SK-N-SH (cell line): ENCODE data around the gene CREBL2. TPM values are rescaled to one million over a fixed set of nuclear protein-coding genes. Genes with fewer than 3 reads are reported as not detected.

Source experiments
- CTCF ChIA-PET: fragments of 300-600, 350-600 bp; formaldehyde crosslinking; extraction: SDS; loops from one replicate; lab custom pipeline; 2021; lab: Yijun Ruan, JAX
- POLR2A ChIA-PET: fragments of 350-600 bp; sonication (Branson Sonifier 250); formaldehyde crosslinking; extraction: SDS; loops from one replicate; lab custom pipeline; 2020; ENCODE audit warnings: antibody characterized with exemption, inconsistent platforms; lab: Yijun Ruan, JAX
- DNase-seq: peaks from one replicate; pipeline ENCODE4 v3.0.0; 2012
- H2AFZ ChIP-seq: fragments of 200-600 bp; sonication (generic); 2 replicates; pipeline ENCODE4 v1.8.1; 2016; ENCODE audit warnings: antibody characterized with exemption, mild to moderate bottlenecking, low read depth
- H3F3A ChIP-seq: fragments of 200-600 bp; sonication (generic); replicated peaks from 2 replicates; pipeline ENCODE3; 2016; ENCODE audit warnings: antibody characterized with exemption, mild to moderate bottlenecking; ENCODE audit not compliant: insufficient read depth
- H3K27ac ChIP-seq, 2 experiments: fragments of 200-500 bp in 1 of 2; fragments of 200-600 bp in 1 of 2; sonication (Bioruptor generic) in 1 of 2; sonication (generic), shearing (Covaris generic) in 1 of 2; 2 replicates each; pipeline versions ENCODE4 v1.5.1 to v1.6.1; 2014 to 2016; ENCODE audit warnings: low read depth in 2 of 2, inconsistent platforms in 1 of 2, low read length in 1 of 2, mild to moderate bottlenecking in 1 of 2, mixed read lengths in 1 of 2
- H3K27me3 ChIP-seq: fragments of 200-600 bp; sonication (generic), shearing (Covaris generic); 2 replicates; pipeline ENCODE4 v1.6.1; 2016; ENCODE audit warnings: mixed run types; ENCODE audit not compliant: insufficient read depth
- H3K36me3 ChIP-seq, 2 experiments: fragments of 200-500 bp in 1 of 2; fragments of 200-600 bp in 1 of 2; sonication (Bioruptor generic) in 1 of 2; sonication (generic) in 1 of 2; replicated peaks in 1 of 2; 2 replicates each; pipeline versions ENCODE3 to v1.5.1; 2014 to 2016; ENCODE audit warnings: low read length in 1 of 2, mild to moderate bottlenecking in 1 of 2; ENCODE audit not compliant: insufficient read depth in 2 of 2, control insufficient read depth in 1 of 2
- H3K4me1 ChIP-seq, 2 experiments: fragments of 200-500 bp in 1 of 2; fragments of 200-600 bp in 1 of 2; sonication (Bioruptor generic) in 1 of 2; sonication (generic), shearing (Covaris generic) in 1 of 2; 2 replicates each; pipeline versions ENCODE4 v1.5.1 to v1.6.1; 2014 to 2016; ENCODE audit warnings: low read depth in 1 of 2, low read length in 1 of 2, mixed run types in 1 of 2; ENCODE audit not compliant: insufficient read depth in 2 of 2, control insufficient read depth in 1 of 2
- H3K4me2 ChIP-seq: fragments of 200-600 bp; sonication (generic), shearing (Covaris generic); 2 replicates; pipeline ENCODE4 v1.6.1; 2017; ENCODE audit warnings: mixed run types
- H3K4me3 ChIP-seq, 2 experiments: fragments of 200-500 bp in 1 of 2; fragments of 200-600 bp in 1 of 2; sonication (Bioruptor generic) in 1 of 2; sonication (generic), shearing (Covaris generic) in 1 of 2; 2 replicates each; pipeline versions ENCODE4 v1.5.1 to v1.8.1; 2014 to 2016; ENCODE audit warnings: low read depth in 2 of 2, inconsistent platforms in 1 of 2, low read length in 1 of 2, mild to moderate bottlenecking in 1 of 2, mixed read lengths in 1 of 2, moderate library complexity in 1 of 2
- H3K79me2 ChIP-seq: fragments of 200-600 bp; sonication (generic); 2 replicates; pipeline ENCODE4 v1.8.1; 2017; ENCODE audit warnings: mild to moderate bottlenecking; ENCODE audit not compliant: insufficient read depth
- H3K9ac ChIP-seq: fragments of 200-600 bp; sonication (generic); 2 replicates; pipeline ENCODE4 v1.6.1; 2017; ENCODE audit warnings: mixed run types
- H3K9me2 ChIP-seq: fragments of 200-600 bp; sonication (generic); 2 replicates; pipeline ENCODE4 v1.6.1; 2017; ENCODE audit warnings: mixed run types
- H3K9me3 ChIP-seq: fragments of 200-600 bp; sonication (generic); 2 replicates; pipeline ENCODE4 v1.6.1; 2017; ENCODE audit warnings: mixed run types, mild to moderate bottlenecking, moderate library complexity
- H4K20me1 ChIP-seq: fragments of 200-600 bp; sonication (generic); 2 replicates; pipeline ENCODE4 v1.6.1; 2017; ENCODE audit warnings: mild to moderate bottlenecking, mixed run types; ENCODE audit not compliant: insufficient read depth
- CHD2 ChIP-seq: fragments of 150-350 bp; IDR thresholded peaks from 2 replicates; pipeline ENCODE4 v1.6.1; 2018; ENCODE audit warnings: low read length; ENCODE audit not compliant: partially characterized antibody
- EP300 ChIP-seq, 2 experiments: IDR thresholded peaks; 2 replicates each; pipeline versions ENCODE4 v1.4.0 to v1.6.1; 2012; ENCODE audit warnings: borderline replicate concordance in 1 of 2, low read depth in 1 of 2, low read length in 1 of 2
- FOXM1 ChIP-seq: IDR thresholded peaks from 2 replicates; pipeline ENCODE4 v1.4.0; 2012; ENCODE audit warnings: low read depth, mild to moderate bottlenecking
- GATA2 ChIP-seq: sonication (generic); formaldehyde crosslinking; IDR thresholded peaks from 2 replicates; pipeline ENCODE4 v1.5.0; 2020; ENCODE audit warnings: mild to moderate bottlenecking, missing genetic modification reagents
- JUND ChIP-seq: IDR thresholded peaks from 2 replicates; pipeline ENCODE4 v1.4.0; 2012
- MAX ChIP-seq: IDR thresholded peaks from 2 replicates; pipeline ENCODE4 v1.4.0; 2012; ENCODE audit warnings: low read depth
- MEF2A ChIP-seq: IDR thresholded peaks from 2 replicates; pipeline ENCODE4 v1.4.0; 2012; ENCODE audit warnings: low read depth, borderline replicate concordance
- NRF1 ChIP-seq: IDR thresholded peaks from 2 replicates; pipeline ENCODE4 v1.6.1; 2012; ENCODE audit warnings: low read depth, mild to moderate bottlenecking, low read length
- RCOR1 ChIP-seq: fragments of 150-350 bp; IDR thresholded peaks from 2 replicates; pipeline ENCODE4 v1.6.1; 2017; ENCODE audit warnings: antibody characterized with exemption, low read length
- SIN3A ChIP-seq: IDR thresholded peaks from 2 replicates; pipeline ENCODE4 v1.6.1; 2012; ENCODE audit warnings: low read depth, mild to moderate bottlenecking, low read length, moderate library complexity, borderline replicate concordance
- TAF1 ChIP-seq: IDR thresholded peaks from 2 replicates; pipeline ENCODE4 v1.6.1; 2012; ENCODE audit warnings: low read depth, mild to moderate bottlenecking, low read length, moderate library complexity, borderline replicate concordance
- TCF12 ChIP-seq: IDR thresholded peaks from 2 replicates; pipeline ENCODE4 v1.4.0; 2012
- USF2 ChIP-seq: fragments of 150-350 bp; IDR thresholded peaks from 2 replicates; pipeline ENCODE4 v1.6.1; 2017; ENCODE audit warnings: antibody characterized with exemption, low read length, low read depth, borderline replicate concordance
- YY1 ChIP-seq: IDR thresholded peaks from 2 replicates; pipeline ENCODE4 v1.4.0; 2012; ENCODE audit warnings: low read depth, mild to moderate bottlenecking
- ZBTB33 ChIP-seq: IDR thresholded peaks from 2 replicates; pipeline ENCODE4 v1.4.0; 2012; ENCODE audit warnings: low read depth, borderline replicate concordance
- WGBS: methylation state at CpG from one replicate; pipeline ENCODE4 v1.1.6; 2017; ENCODE audit warnings: low lambda C conversion rate; 5-methylcytosine and 5-hydroxymethylcytosine counted together
- polyA plus RNA-seq, 3 experiments: library from polyadenylated mRNA; depleted of rRNA; stranded (reverse); fragments of >200 nt; gene quantifications; 2 replicates each; pipeline ENCODE4 v1.2.3, GENCODE V29; 2012
- TF ChIP-seq, protein P1 (sequence below): IDR thresholded peaks from 2 replicates; pipeline ENCODE4; 2012
- TF ChIP-seq, protein P2 (sequence below): IDR thresholded peaks from 2 replicates; pipeline ENCODE4 v1.6.1; 2012; ENCODE audit warnings: mild to moderate bottlenecking, low read depth, low read length, moderate library complexity
- TF ChIP-seq, protein P3 (sequence below): fragments of 150-350 bp; IDR thresholded peaks from 2 replicates; pipeline ENCODE4 v1.6.1; 2016; ENCODE audit warnings: mild to moderate bottlenecking, low read depth, low read length

CREBL2 gene
- polyA plus RNA-seq, 1 of the 3 experiments (the other 2 are of a cell fraction) = 12.6 TPM

GRCh38 chr12:12653922-12654321 lies 42.2 kb downstream of the CREBL2 start (continued):
- TF ChIP-seq, protein P1, sequence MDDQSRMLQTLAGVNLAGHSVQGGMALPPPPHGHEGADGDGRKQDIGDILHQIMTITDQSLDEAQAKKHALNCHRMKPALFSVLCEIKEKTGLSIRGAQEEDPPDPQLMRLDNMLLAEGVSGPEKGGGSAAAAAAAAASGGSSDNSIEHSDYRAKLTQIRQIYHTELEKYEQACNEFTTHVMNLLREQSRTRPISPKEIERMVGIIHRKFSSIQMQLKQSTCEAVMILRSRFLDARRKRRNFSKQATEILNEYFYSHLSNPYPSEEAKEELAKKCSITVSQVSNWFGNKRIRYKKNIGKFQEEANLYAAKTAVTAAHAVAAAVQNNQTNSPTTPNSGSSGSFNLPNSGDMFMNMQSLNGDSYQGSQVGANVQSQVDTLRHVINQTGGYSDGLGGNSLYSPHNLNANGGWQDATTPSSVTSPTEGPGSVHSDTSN = no peak
- TF ChIP-seq GATA2 (CRISPR knock-in tag) (no peak), JUND (no peak), FOXM1 (no peak), RCOR1 (no peak)
- TF ChIP-seq, protein P2, sequence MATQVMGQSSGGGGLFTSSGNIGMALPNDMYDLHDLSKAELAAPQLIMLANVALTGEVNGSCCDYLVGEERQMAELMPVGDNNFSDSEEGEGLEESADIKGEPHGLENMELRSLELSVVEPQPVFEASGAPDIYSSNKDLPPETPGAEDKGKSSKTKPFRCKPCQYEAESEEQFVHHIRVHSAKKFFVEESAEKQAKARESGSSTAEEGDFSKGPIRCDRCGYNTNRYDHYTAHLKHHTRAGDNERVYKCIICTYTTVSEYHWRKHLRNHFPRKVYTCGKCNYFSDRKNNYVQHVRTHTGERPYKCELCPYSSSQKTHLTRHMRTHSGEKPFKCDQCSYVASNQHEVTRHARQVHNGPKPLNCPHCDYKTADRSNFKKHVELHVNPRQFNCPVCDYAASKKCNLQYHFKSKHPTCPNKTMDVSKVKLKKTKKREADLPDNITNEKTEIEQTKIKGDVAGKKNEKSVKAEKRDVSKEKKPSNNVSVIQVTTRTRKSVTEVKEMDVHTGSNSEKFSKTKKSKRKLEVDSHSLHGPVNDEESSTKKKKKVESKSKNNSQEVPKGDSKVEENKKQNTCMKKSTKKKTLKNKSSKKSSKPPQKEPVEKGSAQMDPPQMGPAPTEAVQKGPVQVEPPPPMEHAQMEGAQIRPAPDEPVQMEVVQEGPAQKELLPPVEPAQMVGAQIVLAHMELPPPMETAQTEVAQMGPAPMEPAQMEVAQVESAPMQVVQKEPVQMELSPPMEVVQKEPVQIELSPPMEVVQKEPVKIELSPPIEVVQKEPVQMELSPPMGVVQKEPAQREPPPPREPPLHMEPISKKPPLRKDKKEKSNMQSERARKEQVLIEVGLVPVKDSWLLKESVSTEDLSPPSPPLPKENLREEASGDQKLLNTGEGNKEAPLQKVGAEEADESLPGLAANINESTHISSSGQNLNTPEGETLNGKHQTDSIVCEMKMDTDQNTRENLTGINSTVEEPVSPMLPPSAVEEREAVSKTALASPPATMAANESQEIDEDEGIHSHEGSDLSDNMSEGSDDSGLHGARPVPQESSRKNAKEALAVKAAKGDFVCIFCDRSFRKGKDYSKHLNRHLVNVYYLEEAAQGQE = no peak
- TF ChIP-seq, all 33 proteins: peak for 0

DNA sequence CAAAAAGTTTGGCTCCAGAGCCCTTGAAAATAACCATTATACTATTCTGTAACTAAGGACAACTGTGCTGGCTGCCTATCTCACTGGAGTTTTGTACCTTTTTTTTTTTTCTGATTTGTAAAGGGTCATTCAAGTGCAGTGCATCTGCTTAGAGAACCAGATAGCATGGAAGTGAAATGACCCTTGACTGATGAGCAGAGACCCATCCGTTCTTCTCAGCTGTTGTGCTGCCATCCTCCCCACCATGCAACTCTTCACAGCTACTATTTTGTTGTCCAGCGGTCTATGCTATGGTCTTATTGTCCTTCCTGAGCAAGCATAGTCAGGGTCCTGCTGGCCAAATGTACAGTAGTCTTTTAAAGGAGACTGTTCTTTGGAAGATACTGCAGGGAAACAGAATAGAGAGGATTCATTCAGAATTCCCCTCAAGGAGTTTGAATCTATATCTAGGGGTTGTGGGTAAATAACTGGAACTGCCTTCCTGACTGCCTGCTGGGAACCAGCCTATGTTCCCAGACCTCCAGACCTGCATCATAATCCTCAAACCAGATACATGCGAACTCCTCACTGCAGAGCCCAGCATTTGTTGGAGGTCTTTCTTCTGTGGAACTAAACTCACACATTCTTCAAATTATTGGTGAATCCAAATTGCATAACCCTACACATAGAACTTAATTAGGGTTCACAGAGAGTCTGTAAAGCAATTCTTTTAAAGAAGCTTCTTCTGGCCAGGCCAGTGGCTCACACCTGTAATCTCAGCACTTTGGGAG lies 43.2 kb downstream of the CREBL2 start:
- no peaks in the 10 kb centered on the region for H4K20me1 ChIP-seq
- ChIA-PET POLR2A (no interaction called here), CTCF (interaction anchor here (0.7 to 4.3 kb wide), 26 partner anchors 9 to 297 kb away, joined by 3 to 40 read pairs (median 5); partner anchors contain the start of genes BORCS5, CREBL2 and DUSP16)
- H3F3A ChIP-seq = no peaks in the 10 kb centered on the region
- H3K4me3 ChIP-seq = no peak overlapping the region
- H3K9me3 ChIP-seq = 0 out of 2 replicates have a peak, but pooled peaks cover 3% of the 10 kb centered on the region
- H3K27me3 ChIP-seq = no peaks in the 10 kb centered on the region
- H3K4me1 ChIP-seq = peaks cover 0 to 3% of the 10 kb centered on the region in 2 experiments; a peak in 2 of 4 replicates
- 65% methylated on average over 3 of the region's 3 CpGs for WGBS
- H2AFZ ChIP-seq = no peak overlapping the region
- no peak overlapping the region for H3K27ac ChIP-seq
- no peaks in the 10 kb centered on the region for H3K79me2 ChIP-seq
- H3K36me3 ChIP-seq = no peaks in the 10 kb centered on the region
- H3K9ac ChIP-seq = no peak overlapping the region
- no peak for DNase-seq
- no peak overlapping the region for H3K4me2 ChIP-seq
- H3K9me2 ChIP-seq = no peaks in the 10 kb centered on the region
- TF ChIP-seq YY1 (no peak), MAX (no peak), SIN3A (no peak), EP300 (IDR thresholded peaks at IDR 0.05; ENCODE audit: borderline replicate concordance in 1 of 2, low read depth in 1 of 2, low read length in 1 of 2) (no peak), JUND (no peak), NRF1 (no peak), USF2 (no peak), TAF1 (no peak), TCF12 (no peak), ZBTB33 (no peak), CHD2 (no peak), RCOR1 (no peak), MEF2A (no peak)
- TF ChIP-seq, protein P3, sequence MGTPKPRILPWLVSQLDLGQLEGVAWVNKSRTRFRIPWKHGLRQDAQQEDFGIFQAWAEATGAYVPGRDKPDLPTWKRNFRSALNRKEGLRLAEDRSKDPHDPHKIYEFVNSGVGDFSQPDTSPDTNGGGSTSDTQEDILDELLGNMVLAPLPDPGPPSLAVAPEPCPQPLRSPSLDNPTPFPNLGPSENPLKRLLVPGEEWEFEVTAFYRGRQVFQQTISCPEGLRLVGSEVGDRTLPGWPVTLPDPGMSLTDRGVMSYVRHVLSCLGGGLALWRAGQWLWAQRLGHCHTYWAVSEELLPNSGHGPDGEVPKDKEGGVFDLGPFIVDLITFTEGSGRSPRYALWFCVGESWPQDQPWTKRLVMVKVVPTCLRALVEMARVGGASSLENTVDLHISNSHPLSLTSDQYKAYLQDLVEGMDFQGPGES = no peak
- TF ChIP-seq, protein P1 = no peak
